Transverse colon (tissue), 4 donors: ENCODE results near the gene DDX56. TPM values are rescaled to one million over a fixed set of nuclear protein-coding genes. Genes with fewer than 3 reads are reported as not detected.
A peak's percentile ranks its signal among the peaks of the same experiment; 100 is the strongest.

Experiments used
- DNase-seq: peaks from one replicate; pipeline ENCODE4 v3.0.0-alpha.2; 2019
- H3K27ac ChIP-seq, 4 donors: fragments of 200-600 bp; sonication (generic); 2 replicates each; pipeline ENCODE4 v1.5.1; 2016 to 2018; ENCODE audit warnings: inconsistent platforms in 4 of 4
- H3K27me3 ChIP-seq: fragments of 200-600 bp; sonication (generic); 2 replicates; pipeline ENCODE4 v1.5.1; 2017; ENCODE audit warnings: inconsistent platforms
- H3K36me3 ChIP-seq, 4 donors: fragments of 200-600 bp; sonication (generic); 2 replicates each; pipeline ENCODE4 v1.5.1; 2017 to 2019; ENCODE audit warnings: inconsistent platforms in 4 of 4
- H3K4me1 ChIP-seq, 4 donors: fragments of 200-600 bp; sonication (generic); 2 replicates each; pipeline ENCODE4 v1.5.1; 2017 to 2020; ENCODE audit warnings: inconsistent platforms in 4 of 4
- H3K4me3 ChIP-seq, 4 donors: fragments of 200-600 bp; sonication (generic); 1 replicate in 1 of 4; 2 replicates in 3 of 4; pipeline versions ENCODE4 v1.5.1 to v1.6.1; 2017 to 2019; ENCODE audit warnings: inconsistent platforms in 4 of 4
- H3K9me3 ChIP-seq, 2 donors: fragments of 200-600 bp; sonication (generic); 2 replicates each; pipeline ENCODE4 v1.5.1; 2017 to 2019; ENCODE audit warnings: inconsistent platforms in 2 of 2
- EP300 ChIP-seq: sonication (generic); formaldehyde crosslinking; IDR thresholded peaks from one replicate; pipeline ENCODE4 v1.6.1; 2017; ENCODE audit warnings: antibody characterized with exemption, low read depth
- POLR2A ChIP-seq: fragments of 450-650 bp; IDR thresholded peaks from one replicate; pipeline ENCODE4 v1.6.1; 2016; ENCODE audit warnings: antibody characterized with exemption, mild to moderate bottlenecking, moderate library complexity
- POLR2AphosphoS5 ChIP-seq, 3 donors: sonication (generic); formaldehyde crosslinking; IDR thresholded peaks; one replicate each; pipeline ENCODE4 v1.6.1; 2016; ENCODE audit warnings: antibody characterized with exemption in 3 of 3
- WGBS, 2 donors: methylation state at CpG; one replicate each; pipeline ENCODE4 v1.1.5; 2018; ENCODE audit warnings: low coverage in 1 of 2; 5-methylcytosine and 5-hydroxymethylcytosine counted together
- in situ Hi-C, 4 donors: fragments of 200-750 bp; cut with MboI; loops; one replicate each; pipeline versions ENCODE4 v1.15.0 to v1.15.1; 2017; ENCODE audit warnings: low sequenced_read_pairs in 3 of 4, low pct_ligation_motif_present in 1 of 4, low pct_unique_long_range_greater_than_20kb in 1 of 4
- intact Hi-C: fragments of 100-400 bp; cut with DNase I; formaldehyde crosslinking; loops from one replicate; pipeline ENCODE4 v1.15.1; 2023; ENCODE audit warnings: low total_unique reads
- total RNA-seq, 4 donors: library from RNA; depleted of rRNA; stranded (reverse); fragments of >200 nt; gene quantifications; one replicate each; pipeline ENCODE4 v1.1.0, GENCODE V29; 2016
- TF ChIP-seq, protein P1 (sequence below), 5 experiments: fragments of 200-600 bp in 3 of 5; fragments of 450-650 bp in 2 of 5; sonication (generic) in 3 of 5; IDR thresholded peaks; 1 replicate in 2 of 5; 2 replicates in 3 of 5; pipeline ENCODE4 v1.5.1; 2016 to 2017; ENCODE audit warnings: antibody characterized with exemption in 5 of 5, inconsistent platforms in 3 of 5, mild to moderate bottlenecking in 2 of 5, moderate library complexity in 1 of 5

The DDX56 gene
- total RNA-seq, 4 donors from 2014 or later: 41.1 to 202 (median 42.3) TPM

DNA sequence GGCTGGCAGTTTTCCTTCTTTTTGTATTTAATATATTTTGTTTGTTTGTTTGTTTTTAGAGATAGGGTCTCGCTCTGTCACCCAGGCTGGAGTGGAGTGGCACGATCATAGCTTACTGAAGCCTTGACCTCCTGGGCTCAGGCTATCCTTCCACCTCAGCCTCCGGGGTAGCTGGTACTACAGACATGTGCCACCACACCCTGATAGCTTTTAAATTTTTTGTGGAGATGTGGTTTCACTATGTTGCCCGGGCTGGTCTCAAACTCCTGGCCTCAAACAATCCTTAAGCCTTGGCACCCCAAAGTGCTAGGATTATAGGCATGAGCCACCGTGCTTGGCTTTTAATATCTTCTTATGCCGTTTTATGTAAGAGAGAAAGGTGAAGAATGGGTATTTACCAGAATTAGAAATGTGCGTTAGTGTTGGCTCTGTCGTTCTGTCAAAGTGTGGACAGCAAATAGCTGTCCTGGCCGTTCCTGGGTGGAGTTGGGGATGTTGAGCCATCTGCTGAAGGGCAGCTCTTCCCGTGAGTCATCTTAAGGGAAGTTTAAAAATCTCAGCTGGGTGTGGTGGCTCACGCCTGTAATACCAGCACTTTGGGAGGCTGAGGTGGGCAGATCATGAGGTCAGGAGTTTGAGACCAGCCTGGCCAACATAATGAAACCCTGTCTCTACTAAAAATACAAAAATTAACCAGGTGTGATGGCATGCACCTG, 47.5 kb upstream of the DDX56 start:
- Histone ChIP-seq H3K36me3 (peaks cover 0 to 14% (median 0%) of the 10 kb centered on the region in 4 donors), H3K9me3 (no peaks in the 10 kb centered on the region), H3K4me1 (peaks cover 21 to 69% (median 46%) of the 10 kb centered on the region in 4 donors), H3K27me3 (no peaks in the 10 kb centered on the region), H3K27ac (peak overlapping the region; percentile 48 to 63 (median 62)), H3K4me3 (no peak overlapping the region)
- TF ChIP-seq EP300 (no peak), POLR2A (no peak), POLR2AphosphoS5 (IDR thresholded peaks at IDR 0.05) (no peak)
- TF ChIP-seq, protein P1, sequence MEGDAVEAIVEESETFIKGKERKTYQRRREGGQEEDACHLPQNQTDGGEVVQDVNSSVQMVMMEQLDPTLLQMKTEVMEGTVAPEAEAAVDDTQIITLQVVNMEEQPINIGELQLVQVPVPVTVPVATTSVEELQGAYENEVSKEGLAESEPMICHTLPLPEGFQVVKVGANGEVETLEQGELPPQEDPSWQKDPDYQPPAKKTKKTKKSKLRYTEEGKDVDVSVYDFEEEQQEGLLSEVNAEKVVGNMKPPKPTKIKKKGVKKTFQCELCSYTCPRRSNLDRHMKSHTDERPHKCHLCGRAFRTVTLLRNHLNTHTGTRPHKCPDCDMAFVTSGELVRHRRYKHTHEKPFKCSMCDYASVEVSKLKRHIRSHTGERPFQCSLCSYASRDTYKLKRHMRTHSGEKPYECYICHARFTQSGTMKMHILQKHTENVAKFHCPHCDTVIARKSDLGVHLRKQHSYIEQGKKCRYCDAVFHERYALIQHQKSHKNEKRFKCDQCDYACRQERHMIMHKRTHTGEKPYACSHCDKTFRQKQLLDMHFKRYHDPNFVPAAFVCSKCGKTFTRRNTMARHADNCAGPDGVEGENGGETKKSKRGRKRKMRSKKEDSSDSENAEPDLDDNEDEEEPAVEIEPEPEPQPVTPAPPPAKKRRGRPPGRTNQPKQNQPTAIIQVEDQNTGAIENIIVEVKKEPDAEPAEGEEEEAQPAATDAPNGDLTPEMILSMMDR (IDR thresholded peaks at IDR 0.05): no peak
- in situ Hi-C loops (no loop called here), intact Hi-C loops (no loop called here)
- WGBS, 2 donors: 75 to 82% methylated on average over 10 to 11 of the region's 11 CpGs
- no peak for DNase-seq

GRCh38 chr7:44618753-44619152, 45.0 kb upstream of the DDX56 start:
- WGBS, 2 donors: 51% methylated on average over 3 of the region's 3 CpGs; no CpG with 5 or more reads in 1 of the 2 donors
- Histone ChIP-seq H3K4me3 (no peak overlapping the region), H3K27ac (peak overlapping the region in 2 of 4 donors; percentile 25 to 34), H3K27me3 (no peaks in the 10 kb centered on the region), H3K4me1 (peaks cover 32 to 93% (median 65%) of the 10 kb centered on the region in 4 donors), H3K36me3 (no peaks in the 10 kb centered on the region), H3K9me3 (no peaks in the 10 kb centered on the region)
- in situ Hi-C loops (no loop called here), intact Hi-C loops (no loop called here)
- no peak for TF ChIP-seq POLR2AphosphoS5 (IDR thresholded peaks at IDR 0.05)
- TF ChIP-seq EP300: no peak
- TF ChIP-seq, protein P1 (IDR thresholded peaks at IDR 0.05): no peak
- no peak for TF ChIP-seq POLR2A
- DNase-seq: no peak

DNA sequence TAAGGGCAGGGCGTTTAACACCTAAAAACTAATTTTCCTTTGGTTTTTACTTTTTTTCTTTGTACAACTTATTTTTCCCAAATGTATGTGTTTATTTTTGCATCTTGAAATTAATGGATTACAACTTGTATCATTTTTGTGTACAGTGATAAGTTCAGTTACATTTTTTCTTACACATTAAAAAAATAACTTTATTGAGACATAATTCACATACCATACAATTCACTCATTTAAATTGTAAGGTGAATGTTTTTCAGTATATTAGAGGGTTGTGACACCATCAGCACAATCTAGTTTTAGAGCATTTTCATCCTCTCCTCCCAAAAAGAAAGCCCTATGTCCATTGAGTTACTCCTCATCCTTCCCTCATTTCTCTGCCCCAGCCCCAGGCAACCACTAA, 44.3 kb upstream of the DDX56 start:
- Histone ChIP-seq H3K27ac (peak overlapping the region in 2 of 4 donors; percentile 34 to 35), H3K4me1 (peaks cover 32 to 92% (median 61%) of the 10 kb centered on the region in 4 donors)

GRCh38 chr7:44617225-44617890, 43.6 kb upstream of the DDX56 start:
- no peak for DNase-seq
- no peaks in the 10 kb centered on the region for H3K36me3 ChIP-seq
- peak overlapping the region in 1 of 4 donors; percentile 35 for H3K27ac ChIP-seq
- in situ Hi-C loops (no loop called here), intact Hi-C loops (no loop called here)
- no peaks in the 10 kb centered on the region for H3K27me3 ChIP-seq
- WGBS, 2 donors: 42% methylated on average over 2 of the region's 2 CpGs; no CpG with 5 or more reads in 1 of the 2 donors
- H3K9me3 ChIP-seq: no peaks in the 10 kb centered on the region
- no peak overlapping the region for H3K4me3 ChIP-seq
- H3K4me1 ChIP-seq: peaks cover 29 to 87% (median 55%) of the 10 kb centered on the region in 4 donors
- TF ChIP-seq, protein P1 (IDR thresholded peaks at IDR 0.05): no peak
- TF ChIP-seq POLR2A (no peak), EP300 (no peak), POLR2AphosphoS5 (IDR thresholded peaks at IDR 0.05) (no peak)

More for the DNA sequence above, 44.3 kb upstream of the DDX56 start:
- no peak overlapping the region for H3K4me3 ChIP-seq
- H3K36me3 ChIP-seq: no peaks in the 10 kb centered on the region
- in situ Hi-C loops: no loop called here
- DNase-seq: no peak
- no peak for TF ChIP-seq POLR2A
- no peaks in the 10 kb centered on the region for H3K9me3 ChIP-seq
- intact Hi-C loops: no loop called here
- WGBS, 2 donors: 85 to 88% methylated on average over 1 of the region's 1 CpG
- H3K27me3 ChIP-seq: no peaks in the 10 kb centered on the region
